ENCODE data around the gene TTC28. TPM values are rescaled to one million over a fixed set of nuclear protein-coding genes. Genes with fewer than 3 reads are reported as not detected.
"Not testable (repeated sequence)": the region's sequence is repeated elsewhere in the genome, so short reads cannot be mapped to it uniquely, and the experiment has no call there.

Gene TTC28
- total RNA-seq, 1 donor from 2014 or later = 19.1 TPM

GRCh38 chr22:28507896-28508295, 171.7 kb downstream of the TTC28 start:
- intact Hi-C loops (cut with DNase I) = no loop called here
- DNase-seq (ENCODE audit: low spot score) = no peak

DNA sequence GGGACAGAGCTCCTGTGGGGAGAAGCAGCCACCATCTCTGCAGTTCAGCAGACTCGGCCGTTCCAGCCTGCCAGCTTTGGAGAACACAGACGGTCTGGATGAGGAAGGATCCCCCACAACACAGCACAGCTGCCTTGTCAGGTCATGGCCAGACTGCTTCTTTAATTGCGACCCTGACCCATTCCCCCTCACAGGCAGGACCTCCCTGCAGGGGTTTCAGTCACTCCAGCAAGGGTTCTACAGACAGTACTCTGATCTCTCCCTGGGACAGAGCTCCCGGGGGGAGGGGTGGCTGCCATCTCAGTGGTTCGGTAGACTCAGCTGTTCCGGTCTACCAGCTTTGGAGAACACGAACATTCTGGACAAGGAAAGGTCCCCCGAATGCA, 173.5 kb downstream of the TTC28 start:
- DNase-seq (ENCODE audit: low spot score) = no peak
- intact Hi-C loops (cut with DNase I) = no loop called here

DNA sequence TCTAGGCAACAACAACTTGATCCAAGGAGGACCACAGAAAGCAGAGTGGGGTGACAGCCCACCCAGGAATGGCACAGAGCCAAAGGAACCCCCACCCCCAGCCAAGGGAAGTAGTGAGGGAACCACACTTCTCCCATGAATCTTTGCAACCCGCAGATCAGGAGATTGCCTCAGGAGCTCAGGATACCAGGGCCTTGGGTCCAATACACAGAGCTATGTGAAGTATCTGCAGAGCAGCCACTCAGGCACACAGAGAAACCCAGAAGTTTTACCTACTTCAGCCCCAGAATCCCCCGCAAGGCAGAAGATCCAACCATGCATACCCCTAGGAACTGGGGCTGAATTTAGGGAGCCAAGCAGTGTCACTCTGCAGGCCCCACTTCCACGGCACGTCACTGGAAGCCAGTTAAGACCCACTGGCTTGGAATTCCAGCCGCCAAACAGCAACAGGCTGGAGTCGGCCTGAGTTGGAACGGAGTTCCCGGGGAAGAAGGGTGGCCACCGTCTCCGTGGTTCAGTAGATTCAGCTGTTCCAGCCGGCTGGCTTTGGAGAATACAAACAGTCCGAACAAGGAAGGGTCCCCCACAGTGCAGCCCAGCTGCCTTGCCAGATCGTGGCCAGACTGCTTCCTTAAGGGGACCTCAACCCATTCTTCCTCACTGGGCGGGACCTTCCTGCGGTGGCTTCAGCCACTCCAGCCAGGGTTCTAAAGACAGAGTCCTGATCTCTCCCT, 174.1 kb downstream of the TTC28 start:
- DNase-seq (ENCODE audit: low spot score) = no peak
- intact Hi-C loops (cut with DNase I) = no loop called here

DNA sequence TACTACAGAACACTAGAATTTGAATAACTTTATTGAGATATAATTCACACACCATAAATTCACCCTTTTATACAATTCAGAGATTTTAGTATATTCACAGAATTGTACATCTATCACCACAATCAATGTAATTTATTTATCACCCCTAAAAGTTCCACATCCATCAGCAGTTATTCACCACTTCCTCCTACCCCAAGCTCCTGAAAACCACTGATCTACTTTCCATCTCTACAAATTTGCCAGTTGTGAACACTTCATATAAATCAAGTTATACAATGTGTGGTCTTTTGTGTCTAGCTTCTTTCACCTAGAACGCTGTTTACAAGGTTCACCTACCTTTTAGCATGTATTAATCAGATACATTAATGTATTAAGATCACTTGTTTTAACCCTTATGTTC, 179.6 kb downstream of the TTC28 start:
- intact Hi-C loops (cut with DNase I) = no loop called here
- no peak for DNase-seq (ENCODE audit: low spot score)

GRCh38 chr22:28498044-28498443, 181.6 kb downstream of the TTC28 start:
- DNase-seq (ENCODE audit: low spot score) = no peak
- intact Hi-C loops (cut with DNase I) = no loop called here

- no peak for DNase-seq (ENCODE audit: low spot score)
- intact Hi-C loops (cut with DNase I) = no loop called here
Observed at GRCh38 chr22:28497188-28497587, 182.5 kb downstream of the TTC28 start.

GRCh38 chr22:28491289-28491688, 188.4 kb downstream of the TTC28 start:
- intact Hi-C loops (cut with DNase I); DNase-seq (ENCODE audit: low spot score): not testable (repeated sequence)

- intact Hi-C loops (cut with DNase I) = no loop called here
- DNase-seq (ENCODE audit: low spot score) = no peak
Observed at GRCh38 chr22:28488825-28489224, 190.8 kb downstream of the TTC28 start.

GRCh38 chr22:28484662-28485061, 195.0 kb downstream of the TTC28 start:
- intact Hi-C loops (cut with DNase I) = no loop called here
- no peak for DNase-seq (ENCODE audit: low spot score)

GRCh38 chr22:28481725-28482124, 197.9 kb downstream of the TTC28 start:
- DNase-seq (ENCODE audit: low spot score) = no peak
- intact Hi-C loops (cut with DNase I) = no loop called here

DNA sequence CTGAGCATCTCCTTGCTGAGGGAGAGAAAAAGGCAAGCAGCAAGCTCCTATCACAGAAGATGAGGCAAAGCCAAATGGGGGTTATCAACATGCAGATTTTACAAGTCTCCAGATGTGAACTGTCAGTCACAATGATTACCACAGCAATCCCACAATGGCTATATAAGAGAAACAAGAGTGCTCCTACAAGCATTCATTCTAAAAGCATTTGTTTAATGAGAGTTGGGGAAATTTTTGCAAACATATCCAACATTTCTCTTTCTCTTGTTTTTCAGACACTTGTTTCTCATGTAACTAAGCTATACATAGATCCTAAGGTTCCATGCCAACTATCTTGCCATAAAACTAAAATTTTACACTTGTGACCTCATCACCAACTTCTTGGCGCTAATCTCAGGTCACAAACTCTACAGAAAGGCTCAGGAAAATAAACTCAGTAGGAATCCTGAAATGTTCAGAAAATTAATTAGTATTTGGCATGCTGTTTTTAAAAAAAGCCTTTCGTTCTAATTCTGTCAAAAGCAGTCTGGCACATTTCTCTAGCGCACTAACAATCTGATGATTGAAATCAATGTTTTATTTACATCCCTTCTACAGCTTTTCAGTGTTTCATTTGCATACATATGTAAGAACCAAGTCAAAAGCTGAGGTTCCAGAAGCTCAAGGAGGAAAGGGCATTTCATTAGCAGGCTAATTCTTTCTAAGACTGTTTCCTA, 199.5 kb downstream of the TTC28 start:
- DNase-seq (ENCODE audit: low spot score) = no peak
- intact Hi-C loops (cut with DNase I) = no loop called here

DNA sequence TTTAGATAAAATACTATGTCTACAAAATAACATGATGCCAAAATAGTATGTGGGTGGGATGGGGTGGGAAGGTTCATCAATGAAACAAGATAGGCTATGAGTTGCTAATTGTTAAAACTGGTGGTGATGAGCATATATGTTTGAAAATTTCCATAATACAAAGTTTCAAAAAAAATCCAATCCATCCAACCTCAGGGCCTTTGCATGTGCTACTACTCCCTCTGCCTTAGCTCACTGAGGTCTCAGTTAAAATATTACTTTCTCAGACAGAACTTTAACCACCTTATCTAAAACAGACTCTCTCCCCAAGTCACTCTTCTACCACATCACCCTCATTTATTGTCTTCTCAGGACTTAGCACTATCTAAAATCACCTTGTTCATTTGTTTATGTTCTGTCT, 201.1 kb downstream of the TTC28 start:
- no peak for DNase-seq (ENCODE audit: low spot score)
- intact Hi-C loops (cut with DNase I) = no loop called here

DNA sequence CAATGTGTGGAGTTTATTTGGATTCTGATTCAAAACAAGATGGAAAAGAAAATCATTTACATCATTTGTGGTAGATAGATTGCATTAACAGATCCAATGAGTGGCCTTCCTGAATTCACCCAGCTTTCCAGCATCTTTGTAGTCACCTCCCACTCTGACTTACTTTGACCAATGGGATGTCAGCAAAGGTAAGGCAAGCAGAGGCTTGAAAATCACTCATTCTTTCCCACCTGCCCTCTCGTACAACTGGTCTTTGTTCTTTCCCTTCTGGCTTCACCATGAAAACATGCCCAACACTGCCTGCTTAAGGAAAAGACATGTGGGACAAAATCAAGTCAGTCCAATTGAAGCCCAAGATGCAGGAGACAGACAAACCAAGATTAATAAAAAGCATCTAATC, 202.1 kb downstream of the TTC28 start:
- no peak for DNase-seq (ENCODE audit: low spot score)
- intact Hi-C loops (cut with DNase I) = no loop called here

DNA sequence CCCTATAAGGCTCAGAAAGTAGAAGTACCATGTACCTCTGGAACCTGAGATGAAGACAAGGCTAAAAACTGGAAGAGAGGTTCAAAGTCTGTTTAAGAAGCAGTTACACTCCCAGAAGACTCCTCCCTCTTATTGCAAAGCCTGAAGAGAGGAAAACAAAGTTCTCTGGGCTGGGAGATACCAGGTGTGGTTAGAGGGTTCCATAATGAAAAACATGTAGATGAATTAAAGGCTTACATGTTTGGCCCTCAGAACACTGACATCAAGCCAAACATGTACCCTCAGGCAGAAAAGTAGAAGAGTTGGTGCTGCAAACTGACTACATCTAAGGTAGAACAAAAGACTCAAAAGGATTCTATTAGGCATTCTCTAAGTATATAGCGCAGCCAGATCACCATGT, 205.3 kb downstream of the TTC28 start:
- DNase-seq (ENCODE audit: low spot score) = no peak
- intact Hi-C loops (cut with DNase I) = no loop called here

DNA sequence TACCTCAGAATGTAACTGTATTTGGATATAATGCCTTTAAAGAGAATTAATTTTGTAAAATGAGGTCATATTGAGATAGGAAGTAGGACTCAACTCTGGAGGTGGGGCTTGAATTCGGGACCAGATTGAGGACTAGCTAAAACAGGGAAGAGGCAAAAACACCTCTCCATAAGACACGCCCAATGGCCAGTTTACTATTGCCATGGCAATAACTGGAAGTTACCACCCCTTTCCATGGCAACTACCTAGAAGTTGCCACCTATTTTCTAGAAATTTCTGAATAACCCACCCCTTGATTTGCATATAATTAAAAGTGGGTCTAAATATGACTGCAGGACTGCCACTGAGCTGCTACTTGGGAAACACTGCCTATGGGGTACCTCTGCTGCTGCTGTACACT, 206.4 kb downstream of the TTC28 start:
- intact Hi-C loops (cut with DNase I) = no loop called here
- DNase-seq (ENCODE audit: low spot score) = no peak

DNA sequence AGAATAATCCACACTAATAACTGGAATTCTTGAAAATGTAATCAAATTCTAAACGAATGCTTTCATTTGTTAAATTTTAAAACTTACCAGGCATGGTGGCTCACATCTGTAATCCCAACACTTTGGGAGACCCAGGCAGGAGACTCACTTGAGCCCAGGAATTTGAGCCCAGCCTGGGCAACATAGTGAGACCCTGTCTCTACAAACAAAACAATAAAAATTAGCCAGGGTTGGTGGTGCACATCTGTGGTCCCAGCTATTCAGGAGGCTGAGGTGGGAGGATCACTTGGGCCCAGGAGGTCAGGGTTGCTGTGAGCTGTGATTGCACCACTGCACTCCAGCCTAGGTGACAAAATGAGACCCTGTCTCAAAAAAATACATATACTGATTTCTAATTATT, 212.6 kb downstream of the TTC28 start:
- DNase-seq (ENCODE audit: low spot score); intact Hi-C loops (cut with DNase I): not testable (repeated sequence)

DNA sequence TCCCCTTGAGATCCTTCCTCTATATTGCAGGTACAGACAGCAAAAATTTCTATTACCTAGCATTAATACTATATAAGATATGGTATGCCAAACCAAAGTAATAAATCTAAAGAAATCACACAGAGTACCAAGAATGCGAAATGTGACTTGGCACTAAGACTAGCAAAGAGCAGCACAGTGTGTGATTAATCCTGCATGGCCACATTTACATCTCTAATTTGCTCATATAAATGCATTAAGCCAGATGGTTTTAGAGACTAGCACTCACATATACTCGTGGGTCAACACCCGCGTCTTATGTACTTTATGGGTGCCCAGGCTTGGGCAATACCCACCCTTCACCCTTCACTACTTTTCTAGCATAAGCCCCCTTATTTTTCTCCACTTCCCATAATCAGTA, 213.2 kb downstream of the TTC28 start:
- no peak for DNase-seq (ENCODE audit: low spot score)
- intact Hi-C loops (cut with DNase I) = no loop called here

DNA sequence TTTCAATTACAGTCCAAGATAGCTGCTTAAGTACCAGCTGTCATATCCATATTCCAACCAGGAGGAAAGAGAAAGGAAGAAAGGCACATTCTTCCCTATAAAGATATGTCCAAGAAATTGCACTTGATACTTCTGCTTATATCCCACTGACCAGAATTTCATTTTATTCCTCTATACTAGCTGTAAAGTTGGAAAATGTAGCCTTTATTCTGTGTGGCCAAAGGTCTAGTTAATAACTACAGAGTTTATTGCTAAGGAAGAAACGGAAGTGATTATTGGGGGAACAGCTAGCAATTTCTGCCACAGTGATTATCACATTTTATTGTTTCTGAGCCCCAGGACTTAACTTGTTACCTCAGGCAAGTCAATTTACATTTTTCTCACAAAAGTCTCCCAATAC, 213.8 kb downstream of the TTC28 start:
- intact Hi-C loops (cut with DNase I) = no loop called here
- no peak for DNase-seq (ENCODE audit: low spot score)

- intact Hi-C loops (cut with DNase I) = no loop called here
- DNase-seq (ENCODE audit: low spot score) = no peak
Observed at GRCh38 chr22:28464127-28464526, 215.5 kb downstream of the TTC28 start.

DNA sequence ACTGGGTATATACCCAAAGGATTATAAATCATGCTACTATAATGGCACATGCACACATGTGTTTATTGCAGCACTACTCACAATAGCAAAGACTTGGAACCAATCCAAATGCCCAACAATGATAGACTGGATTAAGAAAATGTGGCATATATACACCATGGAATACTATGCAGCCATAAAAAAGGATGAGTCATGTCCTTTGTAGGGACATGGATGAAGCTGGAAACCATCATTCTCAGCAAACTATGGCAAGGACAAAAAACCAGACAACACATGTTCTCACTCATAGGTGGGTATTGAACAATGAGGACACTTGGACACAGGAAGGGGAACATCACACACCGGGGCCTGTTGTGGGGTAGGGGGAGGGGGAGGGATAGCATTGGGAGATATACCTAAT, 216.2 kb downstream of the TTC28 start:
- DNase-seq (ENCODE audit: low spot score); intact Hi-C loops (cut with DNase I): not testable (repeated sequence)

DNA sequence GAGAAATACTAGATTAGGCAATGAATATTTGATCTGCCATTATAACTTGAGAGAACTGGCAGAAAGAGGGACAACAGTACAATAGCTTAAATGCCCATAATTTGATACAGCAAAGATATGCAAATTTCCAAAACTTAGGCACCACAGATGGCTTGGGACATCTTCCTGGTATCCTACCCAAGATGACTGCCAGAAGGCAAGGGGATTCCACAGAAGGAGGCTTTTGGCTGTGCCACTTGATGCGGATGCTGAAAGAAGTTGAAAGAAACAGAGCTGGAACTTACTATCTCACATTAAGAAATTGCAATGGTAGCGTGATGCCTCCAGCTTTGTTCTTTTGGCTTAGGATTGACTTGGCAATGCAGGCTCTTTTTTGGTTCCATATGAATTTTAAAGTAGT, 216.7 kb downstream of the TTC28 start:
- intact Hi-C loops (cut with DNase I) = no loop called here
- no peak for DNase-seq (ENCODE audit: low spot score)

Data from cardiac septum (tissue), 1 donor.